HG03175 (cell line): Measurements from ENCODE around the gene PPP1R10.

Source experiments
- ATAC-seq: cut with Tn5 transposase; IDR thresholded peaks from one replicate; pipeline ENCODE4 v1.9.1; 2021; ENCODE audit warnings: mild to moderate bottlenecking, moderate library complexity; ENCODE audit not compliant: unreplicated experiment

PPP1R10 gene

DNA sequence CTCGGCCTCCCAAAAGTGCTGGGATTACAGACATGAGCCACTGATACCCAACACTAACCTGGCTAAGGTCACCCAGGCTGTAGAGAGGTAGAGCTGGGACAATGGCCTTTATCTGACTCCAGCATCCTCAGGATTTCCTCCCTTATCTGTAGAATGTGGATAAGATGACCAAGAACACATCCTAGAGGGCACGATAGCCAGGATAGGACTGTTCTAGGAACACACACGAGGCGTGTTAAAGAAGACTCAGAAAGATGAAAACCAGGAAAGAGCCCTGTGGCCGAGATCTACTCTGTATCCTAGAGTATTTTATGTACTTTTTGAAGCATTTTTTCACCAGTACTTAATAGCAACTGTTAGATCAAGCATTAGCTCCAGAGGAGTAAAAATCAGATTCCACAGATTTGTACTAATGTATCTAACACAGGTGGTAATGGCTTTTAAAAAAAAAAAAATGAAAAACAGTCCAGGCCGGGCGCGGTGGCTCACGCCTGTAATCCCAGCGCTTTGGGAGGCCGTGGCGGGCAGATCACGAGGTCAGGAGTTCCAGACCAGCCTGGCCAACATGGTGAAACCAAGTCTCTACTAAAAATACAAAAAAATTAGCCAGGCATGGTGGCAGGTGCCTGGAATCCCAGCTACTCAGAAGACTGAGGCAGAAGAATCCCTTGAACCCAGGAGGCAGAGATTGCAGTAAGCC, 17.3 kb downstream of the PPP1R10 start:
- no peak for ATAC-seq

- no peak for ATAC-seq
Measured at GRCh38 chr6:30598912-30599624, 18.0 kb downstream of the PPP1R10 start.

GRCh38 chr6:30597315-30598144, 19.5 kb downstream of the PPP1R10 start:
- peak; percentile 61 for ATAC-seq

DNA sequence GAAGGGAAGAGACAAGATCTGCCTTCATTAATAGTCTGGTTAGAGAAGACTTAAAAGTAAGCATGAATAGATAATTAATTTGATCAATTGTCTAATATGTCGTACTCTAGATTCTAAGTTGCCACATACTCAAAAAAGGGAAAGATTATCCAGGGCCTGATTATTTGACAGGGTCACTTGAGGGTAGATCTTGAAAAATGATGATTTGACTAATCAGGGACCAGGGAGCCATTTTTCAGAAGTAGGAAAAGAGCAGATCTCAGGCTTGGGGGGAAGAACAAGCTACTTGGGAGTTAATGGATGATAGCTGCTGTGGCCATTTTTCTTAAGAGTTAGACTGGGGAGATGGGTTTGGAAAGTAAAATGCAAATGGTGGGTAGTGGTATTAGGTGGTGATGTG, 24.8 kb downstream of the PPP1R10 start:
- ATAC-seq = no peak

- no peak for ATAC-seq
Measured at GRCh38 chr6:30591008-30591407, 26.0 kb downstream of the PPP1R10 start.

DNA sequence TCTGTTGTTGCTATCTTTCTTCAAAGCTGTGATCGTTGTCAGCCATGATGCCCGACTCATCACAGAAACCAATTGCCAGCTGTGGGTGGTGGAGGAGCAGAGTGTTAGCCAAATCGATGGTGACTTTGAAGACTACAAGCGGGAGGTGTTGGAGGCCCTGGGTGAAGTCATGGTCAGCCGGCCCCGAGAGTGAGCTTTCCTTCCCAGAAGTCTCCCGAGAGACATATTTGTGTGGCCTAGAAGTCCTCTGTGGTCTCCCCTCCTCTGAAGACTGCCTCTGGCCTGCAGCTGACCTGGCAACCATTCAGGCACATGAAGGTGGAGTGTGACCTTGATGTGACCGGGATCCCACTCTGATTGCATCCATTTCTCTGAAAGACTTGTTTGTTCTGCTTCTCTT, 26.5 kb downstream of the PPP1R10 start:
- no peak for ATAC-seq

- no peak for ATAC-seq
Measured at GRCh38 chr6:30589754-30590358, 27.2 kb downstream of the PPP1R10 start.

DNA sequence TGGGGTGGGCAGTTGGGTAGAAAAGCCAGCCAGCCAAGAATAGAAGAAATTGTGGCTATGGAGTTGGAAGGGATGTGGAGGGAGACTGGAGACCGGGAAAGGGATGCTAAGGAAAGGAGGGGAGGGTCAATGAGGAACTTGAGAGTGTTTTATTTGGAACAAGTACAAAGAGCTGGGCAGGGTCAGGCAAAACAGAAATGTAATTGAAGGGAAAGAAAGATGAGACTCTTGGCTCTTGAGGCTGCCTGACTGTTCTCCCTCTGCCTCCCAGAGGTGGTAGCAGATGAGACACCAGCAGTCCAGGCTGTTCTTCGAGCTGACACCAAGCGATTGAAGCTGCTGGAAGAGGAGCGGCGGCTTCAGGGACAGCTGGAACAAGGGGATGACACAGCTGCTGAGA, 33.1 kb downstream of the PPP1R10 start:
- ATAC-seq = no peak

DNA sequence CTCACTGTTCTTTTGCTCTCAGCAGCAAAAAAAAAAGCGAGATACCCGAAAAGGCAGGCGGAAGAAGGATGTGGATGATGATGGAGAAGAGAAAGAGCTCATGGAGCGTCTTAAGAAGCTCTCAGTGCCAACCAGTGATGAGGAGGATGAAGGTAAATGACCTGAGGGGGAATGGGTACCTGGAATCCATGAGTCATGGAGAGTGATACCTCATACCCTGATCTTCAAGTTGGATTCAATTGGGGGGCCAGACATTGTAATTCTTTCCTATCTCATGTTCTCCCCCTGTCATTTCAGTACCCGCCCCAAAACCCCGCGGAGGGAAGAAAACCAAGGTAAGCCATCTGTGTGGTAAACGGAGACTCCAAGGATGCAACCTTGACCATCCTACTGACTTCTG, 39.0 kb downstream of the PPP1R10 start:
- ATAC-seq = no peak

DNA sequence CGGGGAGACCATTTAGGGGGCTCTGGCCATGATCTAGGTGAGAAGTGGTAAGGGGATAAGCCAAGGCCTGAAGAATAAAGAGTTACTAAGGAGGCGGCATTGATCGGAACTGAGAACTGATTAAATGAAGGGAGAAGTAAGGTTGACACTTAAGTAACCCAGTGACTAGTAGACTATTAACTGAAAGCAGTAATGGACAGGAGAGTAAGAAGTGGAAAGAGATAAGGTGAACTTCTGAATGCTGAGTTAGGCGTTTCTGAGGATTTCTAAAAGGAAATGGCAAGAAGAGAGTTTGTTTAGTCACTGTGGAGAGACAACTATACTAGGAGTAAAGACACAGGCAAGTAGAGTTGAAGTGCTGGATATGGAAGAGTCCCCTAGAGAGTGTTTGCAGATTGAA, 43.9 kb downstream of the PPP1R10 start:
- ATAC-seq = no peak

GRCh38 chr6:30572148-30572547, 44.9 kb downstream of the PPP1R10 start:
- no peak for ATAC-seq

DNA sequence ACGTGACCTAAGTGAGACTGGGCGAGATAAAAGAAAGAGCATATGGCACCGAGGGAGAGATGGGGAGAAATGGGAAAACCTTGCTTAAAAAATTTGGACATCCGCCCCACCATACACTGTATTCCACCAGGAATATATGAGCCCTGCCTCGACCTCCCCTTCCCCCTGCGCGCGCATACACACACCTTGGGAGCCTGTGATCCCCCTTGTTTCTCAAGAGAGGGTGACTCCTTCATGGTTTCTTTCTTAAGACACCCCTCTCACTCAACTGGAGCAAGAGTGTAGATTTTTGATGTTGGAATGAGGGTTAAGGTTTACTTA, 45.3 kb downstream of the PPP1R10 start:
- ATAC-seq = no peak

DNA sequence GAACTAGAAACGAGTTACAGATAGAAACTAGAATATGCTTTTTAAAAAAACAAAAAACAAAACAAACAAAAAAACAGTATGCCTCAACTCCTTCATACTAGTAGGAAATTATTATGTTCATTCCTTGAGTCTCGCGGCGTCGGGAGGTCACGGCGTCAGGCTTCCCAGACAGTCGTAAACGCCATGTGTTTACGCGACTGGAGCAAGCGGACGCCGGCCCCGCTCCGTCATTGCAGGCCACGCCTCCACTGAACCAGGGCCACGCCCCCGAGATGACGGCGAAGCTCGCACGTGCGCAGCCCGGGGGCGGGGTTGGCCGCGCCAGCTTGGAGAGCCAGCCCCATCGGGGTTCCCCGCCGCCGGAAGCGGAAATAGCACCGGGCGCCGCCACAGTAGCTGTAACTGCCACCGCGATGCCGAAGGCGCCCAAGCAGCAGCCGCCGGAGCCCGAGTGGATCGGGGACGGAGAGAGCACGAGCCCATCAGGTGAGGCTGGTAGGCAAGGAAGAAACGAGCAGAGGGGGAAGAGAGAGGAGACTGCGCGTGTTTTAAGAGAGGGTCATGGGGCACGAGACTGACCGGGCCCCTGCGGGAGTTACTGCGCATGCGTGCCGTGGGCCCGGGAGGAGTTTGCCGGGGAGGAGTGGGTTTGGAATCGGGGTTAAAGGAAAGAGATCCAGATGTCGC, 45.8 kb downstream of the PPP1R10 start, which contains the start of gene ABCF1:
ABCF1 (plus strand) TSS at position 368 of the 687 bp plus-strand sequence; CDS start at position 414, 46 bp downstream.
- peak; percentile 97 for ATAC-seq

DNA sequence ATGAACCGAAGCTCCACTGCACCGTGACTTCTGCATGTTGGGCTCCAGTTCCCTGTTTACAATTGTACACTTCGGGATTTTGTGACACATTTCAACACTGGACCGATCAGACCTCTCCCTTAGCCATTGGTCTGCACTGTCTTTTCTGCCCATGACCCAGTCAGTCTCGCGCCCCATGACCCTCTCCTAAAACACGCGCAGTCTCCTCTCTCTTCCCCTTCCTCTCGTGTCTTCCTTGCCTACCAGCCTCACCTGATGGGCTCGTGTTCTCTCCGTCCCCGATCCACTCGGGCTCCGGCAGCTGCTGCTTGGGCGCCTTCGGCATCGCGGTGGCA, 46.3 kb downstream of the PPP1R10 start:
- peak; percentile 17 for ATAC-seq

DNA sequence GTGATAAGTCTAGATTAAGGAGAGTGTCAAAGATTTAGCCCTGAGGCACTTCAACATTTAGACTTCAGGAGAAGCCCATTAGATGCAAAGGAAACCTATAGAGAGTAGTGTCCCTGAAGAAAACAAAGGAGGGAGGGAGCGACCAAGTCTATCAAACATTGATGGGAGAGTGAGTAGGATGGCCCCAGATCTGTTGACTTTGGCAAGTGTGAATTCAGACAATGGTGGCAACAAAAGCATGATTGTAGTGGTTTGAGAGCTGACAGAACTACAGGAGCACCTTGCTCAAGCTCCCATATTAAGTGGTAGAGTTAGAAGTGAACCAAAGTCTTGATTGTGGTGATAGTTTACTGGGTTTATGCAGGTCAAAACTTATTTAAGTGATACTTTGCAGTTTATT, 46.8 kb downstream of the PPP1R10 start:
- ATAC-seq = no peak

GRCh38 chr6:30568245-30568644, 48.8 kb downstream of the PPP1R10 start:
- ATAC-seq = no peak

DNA sequence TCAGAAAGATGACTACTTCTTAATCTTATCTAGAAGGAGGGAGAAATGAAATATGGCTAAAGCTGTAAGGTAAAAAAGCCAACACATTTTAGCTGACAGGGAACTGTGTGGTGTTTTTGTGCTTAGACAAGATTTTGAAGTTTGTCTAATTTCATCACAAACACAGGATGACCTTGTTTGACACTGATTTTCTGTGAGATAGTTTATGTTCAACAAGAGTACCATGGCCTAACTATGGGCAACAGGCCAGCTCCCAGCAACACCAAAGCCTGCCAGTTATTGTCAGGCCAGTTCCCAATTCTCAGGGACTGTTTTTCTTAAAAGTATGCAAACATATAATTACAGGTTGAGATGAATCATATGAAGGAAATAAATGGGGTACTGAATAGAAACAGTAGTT, 51.3 kb downstream of the PPP1R10 start:
- ATAC-seq = no peak

GRCh38 chr6:30564114-30564513, 52.9 kb downstream of the PPP1R10 start:
- no peak for ATAC-seq

- no peak for ATAC-seq
Measured at GRCh38 chr6:30562470-30563425, 54.3 kb downstream of the PPP1R10 start.

- ATAC-seq = no peak
Measured at GRCh38 chr6:30560930-30561329, 56.1 kb downstream of the PPP1R10 start.
